ENCODE data around the gene OR1I1. TPM values are rescaled to one million over a fixed set of nuclear protein-coding genes. Genes with fewer than 3 reads are reported as not detected.

The OR1I1 gene
- total RNA-seq, 1 experiment from 2014 or later = not detected

DNA sequence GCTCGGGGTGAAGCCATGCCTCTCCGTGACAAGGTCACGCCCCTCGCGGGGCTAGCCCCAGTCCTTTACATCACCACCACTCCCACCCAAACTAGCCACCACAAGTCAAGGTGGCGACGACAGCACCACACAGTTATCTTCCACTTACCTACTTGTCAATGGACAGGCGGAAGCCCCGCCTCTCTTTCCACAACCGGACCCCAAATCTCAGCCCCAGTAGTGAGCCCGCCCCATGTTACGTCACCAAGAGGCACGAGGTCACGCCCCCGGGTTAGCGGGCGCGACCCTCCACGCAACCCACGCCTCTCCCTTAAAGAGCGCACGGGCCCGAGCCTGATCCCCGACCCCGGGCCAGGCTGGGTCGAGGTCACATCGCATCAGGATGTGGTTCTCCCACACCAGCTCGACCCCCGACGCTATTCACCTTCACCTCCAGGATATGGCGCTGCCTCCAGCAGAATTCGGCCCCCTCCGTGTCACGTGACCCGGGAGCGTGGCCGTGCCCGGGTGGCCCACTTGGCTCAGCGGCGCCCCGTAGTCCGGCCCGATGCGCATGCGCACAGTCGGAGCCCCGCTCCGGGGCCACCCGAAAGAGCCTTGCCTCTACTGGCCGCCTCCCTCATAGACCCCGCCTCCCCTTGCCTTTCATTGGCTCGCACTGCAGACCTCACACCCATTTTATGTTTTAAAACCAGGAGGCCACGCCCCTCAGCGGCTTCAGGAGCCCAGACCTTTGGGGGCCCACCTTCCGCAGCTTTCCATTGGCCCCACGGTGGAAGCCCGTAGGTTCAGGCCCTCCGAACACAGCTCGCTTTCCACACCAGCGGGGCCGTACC, 43.4 kb downstream of the OR1I1 start:
- peak; percentile 96 for DNase-seq
- BruUV-seq (replicated peaks) = TSS peak; percentile 39
- Mint-ChIP-seq H3K4me1 (ENCODE audit: low read depth, unreplicated experiment) (peaks cover 7% of the 10 kb centered on the region), H3K4me3 (ENCODE audit: low read depth, unreplicated experiment) (peak overlapping the region; percentile 89), H3K27me3 (ENCODE audit: unreplicated experiment) (no peaks in the 10 kb centered on the region), H3K9me3 (ENCODE audit: low read depth, unreplicated experiment) (no peaks in the 10 kb centered on the region), H3K36me3 (ENCODE audit: insufficient read depth, unreplicated experiment) (peaks cover 24% of the 10 kb centered on the region), H3K27ac (ENCODE audit: unreplicated experiment) (peak overlapping the region; percentile 95)
- CTCF ChIA-PET = no interaction called here
- TF ChIP-seq, protein P1, sequence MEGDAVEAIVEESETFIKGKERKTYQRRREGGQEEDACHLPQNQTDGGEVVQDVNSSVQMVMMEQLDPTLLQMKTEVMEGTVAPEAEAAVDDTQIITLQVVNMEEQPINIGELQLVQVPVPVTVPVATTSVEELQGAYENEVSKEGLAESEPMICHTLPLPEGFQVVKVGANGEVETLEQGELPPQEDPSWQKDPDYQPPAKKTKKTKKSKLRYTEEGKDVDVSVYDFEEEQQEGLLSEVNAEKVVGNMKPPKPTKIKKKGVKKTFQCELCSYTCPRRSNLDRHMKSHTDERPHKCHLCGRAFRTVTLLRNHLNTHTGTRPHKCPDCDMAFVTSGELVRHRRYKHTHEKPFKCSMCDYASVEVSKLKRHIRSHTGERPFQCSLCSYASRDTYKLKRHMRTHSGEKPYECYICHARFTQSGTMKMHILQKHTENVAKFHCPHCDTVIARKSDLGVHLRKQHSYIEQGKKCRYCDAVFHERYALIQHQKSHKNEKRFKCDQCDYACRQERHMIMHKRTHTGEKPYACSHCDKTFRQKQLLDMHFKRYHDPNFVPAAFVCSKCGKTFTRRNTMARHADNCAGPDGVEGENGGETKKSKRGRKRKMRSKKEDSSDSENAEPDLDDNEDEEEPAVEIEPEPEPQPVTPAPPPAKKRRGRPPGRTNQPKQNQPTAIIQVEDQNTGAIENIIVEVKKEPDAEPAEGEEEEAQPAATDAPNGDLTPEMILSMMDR (IDR thresholded peaks at IDR 0.05; ENCODE audit: unreplicated experiment) = no peak
- intact Hi-C loops (cut with micrococcal nuclease; ENCODE audit: unreplicated experiment) = loop anchor here (1.0 kb wide), 1 partner anchor 25 kb away; no protein-coding TSS in a partner anchor

DNA sequence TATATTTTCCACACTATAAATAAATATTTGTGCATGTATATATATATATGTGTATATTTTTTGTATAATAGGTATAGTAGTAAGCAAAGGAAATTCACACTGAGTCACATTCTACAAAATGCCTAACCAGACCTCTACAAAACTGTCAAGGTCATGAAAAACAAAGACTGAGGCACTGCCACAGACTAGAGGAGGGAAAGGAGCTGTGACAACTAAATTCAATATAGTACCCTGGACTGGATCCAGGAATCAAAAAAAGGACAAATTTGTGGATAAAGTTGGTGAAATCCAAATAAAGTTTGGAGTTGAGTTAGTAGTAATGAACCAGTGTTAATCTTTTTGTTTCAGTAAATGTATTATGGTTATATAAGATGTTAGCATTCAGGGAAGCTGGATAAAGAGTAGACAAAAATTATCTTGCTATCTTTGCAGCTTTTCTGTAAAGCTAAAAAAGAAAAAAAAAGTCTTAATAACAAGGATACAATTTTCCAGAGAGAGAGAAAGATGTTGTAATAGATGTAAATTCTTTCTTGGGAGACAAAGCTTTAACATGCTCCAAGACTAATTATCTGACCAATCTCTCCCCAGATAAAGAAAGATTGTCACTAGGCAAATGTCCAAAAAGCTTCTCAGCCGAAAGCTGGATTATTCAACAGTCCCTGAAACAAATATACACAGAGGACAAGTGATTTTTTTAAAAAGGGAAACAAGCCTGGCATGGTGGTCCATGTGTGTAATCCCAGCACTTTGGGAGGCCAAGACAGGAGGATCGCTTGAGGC, 44.3 kb downstream of the OR1I1 start:
- no TSS peak for BruUV-seq (replicated peaks)
- no peak overlapping the region for H3K27ac Mint-ChIP-seq (ENCODE audit: unreplicated experiment)
- CTCF ChIA-PET = interaction anchor here (0.6 kb wide), 1 partner anchor 34 kb away, joined by 4 read pairs; no protein-coding TSS in a partner anchor

DNA sequence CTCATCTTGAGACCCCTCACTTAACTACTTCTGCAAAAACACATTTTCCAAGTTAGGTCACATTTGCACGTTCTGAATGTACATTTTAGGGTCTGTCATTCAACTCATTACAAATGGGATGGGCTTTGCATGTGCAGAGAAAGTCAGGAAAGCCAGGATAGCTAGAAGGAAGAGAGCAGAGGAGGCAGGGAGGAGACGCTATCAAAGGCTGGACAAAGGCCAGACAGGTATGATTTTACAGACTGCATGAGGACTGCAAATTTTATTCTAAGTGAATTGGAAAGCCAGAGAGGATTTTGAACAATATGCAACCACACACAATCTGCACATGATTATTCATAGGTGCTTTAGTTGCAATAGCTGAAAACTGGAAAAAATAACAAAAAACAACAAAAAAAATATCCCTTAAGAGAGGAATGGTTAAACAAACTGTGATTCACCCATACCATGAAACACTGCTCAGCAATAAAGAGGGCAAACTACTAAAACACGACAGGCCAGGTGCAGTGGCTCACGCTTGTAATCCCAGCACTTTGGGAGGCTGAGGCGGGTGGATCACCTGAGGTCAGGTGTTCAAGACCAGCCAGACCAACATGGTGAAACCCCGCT, 46.3 kb downstream of the OR1I1 start:
- BruUV-seq (replicated peaks) = no TSS peak
- intact Hi-C loops (cut with micrococcal nuclease; ENCODE audit: unreplicated experiment) = no loop called here
- Mint-ChIP-seq H3K27ac (ENCODE audit: unreplicated experiment) (no peak overlapping the region), H3K4me3 (ENCODE audit: low read depth, unreplicated experiment) (no peak overlapping the region), H3K9me3 (ENCODE audit: low read depth, unreplicated experiment) (no peaks in the 10 kb centered on the region), H3K27me3 (ENCODE audit: unreplicated experiment) (no peaks in the 10 kb centered on the region), H3K4me1 (ENCODE audit: low read depth, unreplicated experiment) (peaks cover 8% of the 10 kb centered on the region), H3K36me3 (ENCODE audit: insufficient read depth, unreplicated experiment) (peaks cover 16% of the 10 kb centered on the region)
- TF ChIP-seq, protein P1 (IDR thresholded peaks at IDR 0.05; ENCODE audit: unreplicated experiment) = no peak
- no peak for DNase-seq
- CTCF ChIA-PET = no interaction called here

More for the DNA sequence above, 44.3 kb downstream of the OR1I1 start:
- Mint-ChIP-seq H3K4me1 (ENCODE audit: low read depth, unreplicated experiment) (peaks cover 8% of the 10 kb centered on the region), H3K36me3 (ENCODE audit: insufficient read depth, unreplicated experiment) (peaks cover 21% of the 10 kb centered on the region), H3K9me3 (ENCODE audit: low read depth, unreplicated experiment) (no peaks in the 10 kb centered on the region), H3K27me3 (ENCODE audit: unreplicated experiment) (no peaks in the 10 kb centered on the region), H3K4me3 (ENCODE audit: low read depth, unreplicated experiment) (peak overlapping the region; percentile 89)
- no peak for DNase-seq
- intact Hi-C loops (cut with micrococcal nuclease; ENCODE audit: unreplicated experiment) = no loop called here
- TF ChIP-seq, protein P1 (IDR thresholded peaks at IDR 0.05; ENCODE audit: unreplicated experiment) = no peak

DNA sequence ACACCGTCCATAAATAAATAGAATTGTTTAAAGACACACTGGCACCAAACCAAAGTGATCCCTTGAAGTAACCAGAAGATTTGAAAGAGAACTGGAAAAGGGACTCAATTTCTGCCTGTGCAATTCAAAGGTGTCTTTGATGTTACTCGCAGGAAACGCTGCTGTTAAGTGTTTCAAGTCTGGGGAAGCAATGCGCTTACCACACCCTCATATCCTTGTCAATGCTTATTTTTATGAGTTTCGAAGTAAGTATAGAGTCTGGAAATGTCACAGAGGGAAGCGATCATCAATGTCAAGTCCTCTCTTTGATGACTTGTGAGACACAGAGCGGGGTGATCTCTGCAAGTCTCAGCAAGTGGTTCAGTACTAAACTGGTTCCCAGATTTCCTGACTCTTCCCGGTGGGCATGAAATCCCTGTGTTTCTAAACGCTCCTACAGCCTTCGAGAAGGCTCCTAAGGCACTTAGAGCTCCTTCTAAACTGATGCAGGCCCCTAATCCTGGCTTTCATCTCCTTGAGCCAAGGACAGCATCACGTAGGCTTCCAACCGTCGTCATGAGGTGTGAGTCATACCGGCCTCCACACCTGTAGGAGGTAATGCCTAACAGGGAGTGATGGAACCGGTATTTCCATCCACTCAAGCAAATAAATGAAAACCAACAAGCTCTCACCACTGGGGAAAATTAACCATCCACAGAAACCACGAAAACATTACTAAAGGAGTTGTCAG, 48.0 kb downstream of the OR1I1 start:
- no TSS peak for BruUV-seq (replicated peaks)
- intact Hi-C loops (cut with micrococcal nuclease; ENCODE audit: unreplicated experiment) = no loop called here
- H3K27me3 Mint-ChIP-seq (ENCODE audit: unreplicated experiment) = no peaks in the 10 kb centered on the region
- TF ChIP-seq, protein P1 (IDR thresholded peaks at IDR 0.05; ENCODE audit: unreplicated experiment) = no peak
- H3K4me1 Mint-ChIP-seq (ENCODE audit: low read depth, unreplicated experiment) = peaks cover 8% of the 10 kb centered on the region
- H3K36me3 Mint-ChIP-seq (ENCODE audit: insufficient read depth, unreplicated experiment) = peaks cover 10% of the 10 kb centered on the region
- peak; percentile 69 for DNase-seq
- H3K9me3 Mint-ChIP-seq (ENCODE audit: low read depth, unreplicated experiment) = no peaks in the 10 kb centered on the region
- no peak overlapping the region for H3K27ac Mint-ChIP-seq (ENCODE audit: unreplicated experiment)
- no peak overlapping the region for H3K4me3 Mint-ChIP-seq (ENCODE audit: low read depth, unreplicated experiment)
- CTCF ChIA-PET = interaction anchor here (0.5 to 0.6 kb wide), 2 partner anchors 132 to 614 kb away, joined by 3 to 4 read pairs; no protein-coding TSS in a partner anchor

Data from Calu3 (cell line).